ENCODE measurements around the gene PHF20. TPM values are rescaled to one million over a fixed set of nuclear protein-coding genes. Genes with fewer than 3 reads are reported as not detected.

The PHF20 gene
- total RNA-seq, 2 experiments from 2014 or later: 39.8 to 46.0 TPM

Other genes starting within 250 kb of the PHF20 start
- gene C20orf173, start 242.4 kb upstream of the PHF20 start, total RNA-seq: not detected
- 100 to 1,000 TPM; 107 to 113 TPM for gene ERGIC3, start 229.9 kb upstream of the PHF20 start, total RNA-seq
- 1 to 10 TPM; 2.9 to 3.6 TPM for gene SPAG4, start 156.2 kb upstream of the PHF20 start, total RNA-seq
- gene CPNE1, start 107.1 kb upstream of the PHF20 start, total RNA-seq: 100 to 1,000 TPM; 261 to 281 TPM
- gene RBM12, start 107.1 kb upstream of the PHF20 start, total RNA-seq: 100 to 1,000 TPM; 106 to 110 TPM
- 10 to 100 TPM; 33.6 to 38.1 TPM for gene NFS1, start 72.7 kb upstream of the PHF20 start, total RNA-seq
- 100 to 1,000 TPM; 120 to 134 TPM for gene ROMO1, start 72.6 kb upstream of the PHF20 start, total RNA-seq
- gene RBM39, start 29.8 kb upstream of the PHF20 start, total RNA-seq: 100 to 1,000 TPM; 297 to 304 TPM
- 10 to 100 TPM; 41.9 to 43.1 TPM for gene SCAND1, start 182.5 kb downstream of the PHF20 start, total RNA-seq
- 1 to 10 TPM; 4.8 to 5.3 TPM for gene CNBD2, start 196.6 kb downstream of the PHF20 start, total RNA-seq

Data from activated naive CD4-positive, alpha-beta T cell treated with anti-CD3 and anti-CD28 coated beads for 36 hours (primary cell).